WTC11 (cell line): ENCODE data around the gene ADGRG3.

Source experiments
- FOXP4 ChIP-seq: sonication (generic); formaldehyde crosslinking; IDR thresholded peaks from 2 replicates; pipeline ENCODE4 v1.8.0; 2022; ENCODE audit warnings: mild to moderate bottlenecking, missing genetic modification reagents
- MAX ChIP-seq: sonication (generic); formaldehyde crosslinking; IDR thresholded peaks from 2 replicates; pipeline ENCODE4 v1.8.0; 2022; ENCODE audit warnings: mild to moderate bottlenecking, missing genetic modification reagents
- TCF7 ChIP-seq: sonication (generic); formaldehyde crosslinking; IDR thresholded peaks from 2 replicates; pipeline ENCODE4 v1.8.0; 2022; ENCODE audit warnings: mild to moderate bottlenecking, low read depth, missing genetic modification reagents, moderate library complexity
- USF2 ChIP-seq: sonication (generic); formaldehyde crosslinking; IDR thresholded peaks from 2 replicates; pipeline ENCODE4 v1.8.1; 2023; ENCODE audit warnings: mild to moderate bottlenecking, missing genetic modification reagents, moderate library complexity
- ZNF317 ChIP-seq: sonication (generic); formaldehyde crosslinking; IDR thresholded peaks from 2 replicates; pipeline ENCODE4 v1.8.1; 2023; ENCODE audit warnings: low read depth, mild to moderate bottlenecking, moderate library complexity, missing genetic modification reagents, borderline replicate concordance
- TF ChIP-seq, protein P1 (sequence below): fragments of 200-600 bp; IDR thresholded peaks from 2 replicates; pipeline ENCODE4 v1.8.0; 2022; ENCODE audit warnings: antibody characterized with exemption
- TF ChIP-seq, protein P2 (sequence below): fragments of 250-450 bp; sonication (Bioruptor Pico); IDR thresholded peaks from 2 replicates; pipeline ENCODE4 v1.9.0; 2021; ENCODE audit warnings: mild to moderate bottlenecking

- no peak for TF ChIP-seq MAX (CRISPR knock-in tag)
- TF ChIP-seq, protein P1, sequence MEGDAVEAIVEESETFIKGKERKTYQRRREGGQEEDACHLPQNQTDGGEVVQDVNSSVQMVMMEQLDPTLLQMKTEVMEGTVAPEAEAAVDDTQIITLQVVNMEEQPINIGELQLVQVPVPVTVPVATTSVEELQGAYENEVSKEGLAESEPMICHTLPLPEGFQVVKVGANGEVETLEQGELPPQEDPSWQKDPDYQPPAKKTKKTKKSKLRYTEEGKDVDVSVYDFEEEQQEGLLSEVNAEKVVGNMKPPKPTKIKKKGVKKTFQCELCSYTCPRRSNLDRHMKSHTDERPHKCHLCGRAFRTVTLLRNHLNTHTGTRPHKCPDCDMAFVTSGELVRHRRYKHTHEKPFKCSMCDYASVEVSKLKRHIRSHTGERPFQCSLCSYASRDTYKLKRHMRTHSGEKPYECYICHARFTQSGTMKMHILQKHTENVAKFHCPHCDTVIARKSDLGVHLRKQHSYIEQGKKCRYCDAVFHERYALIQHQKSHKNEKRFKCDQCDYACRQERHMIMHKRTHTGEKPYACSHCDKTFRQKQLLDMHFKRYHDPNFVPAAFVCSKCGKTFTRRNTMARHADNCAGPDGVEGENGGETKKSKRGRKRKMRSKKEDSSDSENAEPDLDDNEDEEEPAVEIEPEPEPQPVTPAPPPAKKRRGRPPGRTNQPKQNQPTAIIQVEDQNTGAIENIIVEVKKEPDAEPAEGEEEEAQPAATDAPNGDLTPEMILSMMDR = no peak
- TF ChIP-seq, protein P2, sequence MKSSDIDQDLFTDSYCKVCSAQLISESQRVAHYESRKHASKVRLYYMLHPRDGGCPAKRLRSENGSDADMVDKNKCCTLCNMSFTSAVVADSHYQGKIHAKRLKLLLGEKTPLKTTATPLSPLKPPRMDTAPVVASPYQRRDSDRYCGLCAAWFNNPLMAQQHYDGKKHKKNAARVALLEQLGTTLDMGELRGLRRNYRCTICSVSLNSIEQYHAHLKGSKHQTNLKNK = no peak
- no peak for TF ChIP-seq USF2 (CRISPR knock-in tag)
- TF ChIP-seq FOXP4 = no peak
- no peak for TF ChIP-seq TCF7
- TF ChIP-seq ZNF317 (CRISPR knock-in tag) = no peak
Measured at GRCh38 chr16:57683636-57684545, 15.8 kb downstream of the ADGRG3 start.
